H1 (cell line): ENCODE results near the gene IFNL2. TPM values are rescaled to one million over a fixed set of nuclear protein-coding genes. Genes with fewer than 3 reads are reported as not detected.

Experiments
- CTCF ChIA-PET: fragments of 300-600 bp; sonication (Branson Sonifier 250); formaldehyde crosslinking; loops from one replicate; lab custom pipeline; 2021; ENCODE audit not compliant: partially characterized antibody; lab: Charles Lee
- POLR2A ChIA-PET: fragments of 300-600 bp; sonication (Branson Sonifier 250); formaldehyde crosslinking; loops from one replicate; lab custom pipeline; 2021; ENCODE audit warnings: inconsistent platforms; ENCODE audit not compliant: partially characterized antibody; lab: Charles Lee
- DNase-seq, 2 experiments: peaks; one replicate each; pipeline versions ENCODE4 v3.0.0 to v3.0.0-alpha.2; 2010 to 2022; ENCODE audit warnings: low spot score in 2 of 2, low read depth in 1 of 2, mixed read lengths in 1 of 2
- FAIRE-seq: peaks from 2 replicates; lab custom pipeline; 2011; peaks lifted over from hg19 to GRCh38; lab: Jason Lieb, UNC
- H2AFZ ChIP-seq: 2 replicates; pipeline ENCODE4 v1.8.1; 2012; ENCODE audit warnings: low read length, inconsistent platforms
- H2AK5ac ChIP-seq: 2 replicates; pipeline ENCODE4 v1.6.1; 2013; ENCODE audit warnings: low read depth, low read length
- H2BK120ac ChIP-seq: replicated peaks from 2 replicates; pipeline ENCODE3; 2013; ENCODE audit warnings: low read depth, low read length, inconsistent platforms
- H2BK12ac ChIP-seq: 2 replicates; pipeline ENCODE4 v1.6.1; 2013; ENCODE audit warnings: low read depth, low read length
- H2BK15ac ChIP-seq: 2 replicates; pipeline ENCODE4 v1.6.1; 2013; ENCODE audit warnings: low read length
- H2BK20ac ChIP-seq: 2 replicates; pipeline ENCODE4 v1.6.1; 2013; ENCODE audit warnings: low read length
- H2BK5ac ChIP-seq: 2 replicates; pipeline ENCODE4 v1.6.1; 2013; ENCODE audit warnings: low read depth, low read length
- H3K14ac ChIP-seq: 2 replicates; pipeline ENCODE4 v1.6.1; 2013; ENCODE audit warnings: inconsistent platforms; ENCODE audit not compliant: insufficient read length
- H3K18ac ChIP-seq: 2 replicates; pipeline ENCODE4 v1.6.1; 2013; ENCODE audit warnings: low read length; ENCODE audit errors: extremely low read depth
- H3K23ac ChIP-seq: 2 replicates; pipeline ENCODE4 v1.6.1; 2013; ENCODE audit warnings: inconsistent platforms; ENCODE audit not compliant: insufficient read length
- H3K23me2 ChIP-seq: 2 replicates; pipeline ENCODE4 v1.6.1; 2013; ENCODE audit warnings: low read depth, low read length
- H3K27ac ChIP-seq: 2 replicates; pipeline ENCODE4 v1.6.1; 2011; ENCODE audit warnings: low read depth, low read length, inconsistent platforms
- H3K27me3 ChIP-seq, 4 experiments: replicated peaks in 1 of 4; 1 replicate in 1 of 4; 2 replicates in 3 of 4; pipeline versions ENCODE4 v1.6.1 to v1.8.1; 2011 to 2013; ENCODE audit warnings: low read length in 3 of 4, mild to moderate bottlenecking in 3 of 4, inconsistent platforms in 2 of 4, mixed read lengths in 2 of 4, moderate library complexity in 1 of 4; ENCODE audit not compliant: control insufficient read depth in 3 of 4, insufficient read depth in 3 of 4; ENCODE audit errors: extremely low read depth in 1 of 4
- H3K36me3 ChIP-seq, 4 experiments: 2 replicates each; pipeline versions ENCODE4 v1.6.1 to v1.8.1; 2011 to 2013; ENCODE audit warnings: mild to moderate bottlenecking in 4 of 4, low read length in 3 of 4, moderate library complexity in 2 of 4, control low read depth in 1 of 4, inconsistent platforms in 1 of 4; ENCODE audit not compliant: insufficient read depth in 4 of 4, control insufficient read depth in 2 of 4
- H3K4ac ChIP-seq: replicated peaks from 2 replicates; pipeline ENCODE3; 2013; ENCODE audit warnings: low read length, low read depth, mixed read lengths, inconsistent platforms; ENCODE audit not compliant: insufficient read length
- H3K4me1 ChIP-seq, 4 experiments: replicated peaks in 1 of 4; 1 replicate in 1 of 4; 2 replicates in 3 of 4; pipeline versions ENCODE4 v1.6.1 to v1.8.1; 2011 to 2013; ENCODE audit warnings: low read length in 3 of 4, inconsistent platforms in 2 of 4, mixed read lengths in 1 of 4; ENCODE audit not compliant: insufficient read depth in 4 of 4, control insufficient read depth in 3 of 4
- H3K4me2 ChIP-seq, 2 experiments: 2 replicates each; pipeline versions ENCODE4 v1.6.1 to v1.8.1; 2011 to 2013; ENCODE audit warnings: low read depth in 2 of 2, low read length in 2 of 2, control low read depth in 1 of 2, inconsistent platforms in 1 of 2, mild to moderate bottlenecking in 1 of 2; ENCODE audit not compliant: insufficient read depth in 1 of 2
- H3K4me3 ChIP-seq, 4 experiments: fragments of 200-600, 300-600 bp in 1 of 4; sonication (generic), shearing (Covaris generic), sonication (Bioruptor Twin) in 1 of 4; 2 replicates each; pipeline versions ENCODE4 v1.5.1 to v1.8.1; 2011 to 2016; ENCODE audit warnings: low read length in 4 of 4, low read depth in 3 of 4, control low read depth in 2 of 4, inconsistent platforms in 2 of 4, mild to moderate bottlenecking in 2 of 4, mixed read lengths in 1 of 4, moderate library complexity in 1 of 4; ENCODE audit not compliant: insufficient read depth in 2 of 4; ENCODE audit errors: extremely low read depth in 1 of 4
- H3K56ac ChIP-seq: replicated peaks from 2 replicates; pipeline ENCODE3; 2013; ENCODE audit warnings: low read depth, mild to moderate bottlenecking, mixed read lengths, low read length, inconsistent platforms; ENCODE audit not compliant: insufficient read length
- H3K79me1 ChIP-seq: 2 replicates; pipeline ENCODE4 v1.6.1; 2013; ENCODE audit warnings: low read depth, low read length, control low read depth
- H3K79me2 ChIP-seq, 2 experiments: 2 replicates each; pipeline versions ENCODE4 v1.6.1 to v1.8.1; 2012 to 2013; ENCODE audit warnings: low read length in 2 of 2, mild to moderate bottlenecking in 2 of 2, inconsistent platforms in 1 of 2; ENCODE audit not compliant: insufficient read depth in 2 of 2, control insufficient read depth in 1 of 2
- H3K9ac ChIP-seq, 4 experiments: replicated peaks in 1 of 4; 1 replicate in 1 of 4; 2 replicates in 3 of 4; pipeline versions ENCODE4 v1.6.1 to v1.8.1; 2011 to 2013; ENCODE audit warnings: low read depth in 3 of 4, low read length in 3 of 4, control low read depth in 2 of 4, mild to moderate bottlenecking in 2 of 4, moderate library complexity in 2 of 4, inconsistent platforms in 1 of 4; ENCODE audit errors: extremely low read depth in 1 of 4
- H3K9me3 ChIP-seq, 2 experiments: 2 replicates each; pipeline versions ENCODE4 v1.6.1 to v1.8.1; 2012 to 2013; ENCODE audit warnings: mild to moderate bottlenecking in 2 of 2, moderate library complexity in 2 of 2, control low read depth in 1 of 2, inconsistent platforms in 1 of 2, low read depth in 1 of 2, low read length in 1 of 2, mixed read lengths in 1 of 2; ENCODE audit not compliant: insufficient read depth in 2 of 2
- H4K20me1 ChIP-seq, 2 experiments: replicated peaks in 1 of 2; 2 replicates each; pipeline versions ENCODE3 to v1.8.1; 2011 to 2013; ENCODE audit warnings: inconsistent platforms in 2 of 2, low read length in 2 of 2, mild to moderate bottlenecking in 1 of 2; ENCODE audit not compliant: insufficient read depth in 2 of 2, control insufficient read depth in 1 of 2
- H4K5ac ChIP-seq: 2 replicates; pipeline ENCODE4 v1.6.1; 2013; ENCODE audit warnings: low read length, low read depth, mixed read lengths, inconsistent platforms; ENCODE audit not compliant: insufficient read length
- H4K8ac ChIP-seq: 2 replicates; pipeline ENCODE4 v1.8.0; 2013; ENCODE audit warnings: mild to moderate bottlenecking, moderate library complexity, low read length, inconsistent platforms; ENCODE audit not compliant: insufficient read depth; ENCODE audit errors: extremely low read depth
- H4K91ac ChIP-seq: replicated peaks from 2 replicates; pipeline ENCODE3; 2013; ENCODE audit warnings: low read length, mixed read lengths, inconsistent platforms; ENCODE audit not compliant: insufficient read length
- BRCA1 ChIP-seq: IDR thresholded peaks from 2 replicates; pipeline ENCODE4 v1.6.1; 2012; ENCODE audit warnings: low read depth, low read length, improper control_type of control experiment
- CEBPB ChIP-seq: IDR thresholded peaks from 2 replicates; pipeline ENCODE4 v1.6.1; 2012; ENCODE audit warnings: low read depth, low read length
- CTCF ChIP-seq, 3 experiments: IDR thresholded peaks; 1 replicate in 2 of 3; 2 replicates in 1 of 3; pipeline versions ENCODE4 v1.5.1 to v1.6.1; 2011; ENCODE audit warnings: low read length in 3 of 3, mild to moderate bottlenecking in 3 of 3, inconsistent platforms in 2 of 3, low read depth in 1 of 3, moderate library complexity in 1 of 3; ENCODE audit not compliant: insufficient read depth in 1 of 3; ENCODE audit errors: control extremely low read depth in 1 of 3
- FOSL1 ChIP-seq: IDR thresholded peaks from 2 replicates; pipeline ENCODE4 v1.6.1; 2011; ENCODE audit warnings: mild to moderate bottlenecking, low read depth, low read length, moderate library complexity; ENCODE audit not compliant: insufficient read depth
- HDAC2 ChIP-seq, 2 experiments: fragments of 300-600 bp in 1 of 2; sonication (generic) in 1 of 2; IDR thresholded peaks; 2 replicates each; pipeline ENCODE4 v1.6.1; 2011 to 2012; ENCODE audit warnings: low read depth in 2 of 2, low read length in 2 of 2, mild to moderate bottlenecking in 2 of 2, moderate library complexity in 2 of 2, borderline replicate concordance in 1 of 2, inconsistent platforms in 1 of 2
- RAD21 ChIP-seq, 2 experiments: IDR thresholded peaks in 1 of 2; conservative IDR thresholded peaks in 1 of 2; 2 replicates each; pipeline ENCODE4 v1.6.1; 2011; ENCODE audit warnings: low read depth in 2 of 2, low read length in 2 of 2, improper control_type of control experiment in 1 of 2, inconsistent platforms in 1 of 2, mild to moderate bottlenecking in 1 of 2, moderate library complexity in 1 of 2
- RBBP5 ChIP-seq: IDR thresholded peaks from 2 replicates; pipeline ENCODE4 v1.7.1; 2012; ENCODE audit warnings: low read depth, mild to moderate bottlenecking, inconsistent platforms, low read length, moderate library complexity, borderline replicate concordance
- WGBS, 2 experiments: shearing (Covaris generic) in 1 of 2; methylation state at CpG; one replicate each; pipeline versions ENCODE4 v1.1.6 to v1.1.7; 2013 to 2015; ENCODE audit warnings: low lambda C conversion rate in 2 of 2, mixed read lengths in 2 of 2, inconsistent platforms in 1 of 2, low coverage in 1 of 2, missing lambda C conversion rate in 1 of 2; ENCODE audit not compliant: insufficient replicate concordance in 2 of 2, insufficient coverage in 1 of 2, insufficient read length in 1 of 2; ENCODE audit errors: extremely low coverage in 1 of 2, missing lambda C conversion rate in 1 of 2; 5-methylcytosine and 5-hydroxymethylcytosine counted together
- polyA plus RNA-seq, 7 experiments: library from polyadenylated mRNA; depleted of rRNA in 3 of 7; stranded (reverse) in 5 of 7; unstranded in 2 of 7; fragments of >200 nt in 5 of 7; fragments of 200-250 nt in 2 of 7; gene quantifications; 1 replicate in 5 of 7; 2 replicates in 1 of 7; 4 replicates in 1 of 7; pipeline versions ENCODE4 v1.2.1 to v1.2.3, GENCODE V29; 2011 to 2013; ENCODE audit warnings: missing spikeins in 2 of 7, mixed read lengths in 2 of 7
- total RNA-seq: library from RNA; stranded (reverse); fragmentation: NEBNext Ultra II Directional; extraction: Animal tissue kit (Norgen Biotek cat#: 25700); gene quantifications from 2 replicates; pipeline ENCODE4 v1.2.1, GENCODE V29; 2021

The IFNL2 gene
- total and polyA plus RNA-seq, 2 of the 8 experiments (the other 6 are each of a cell fraction or from before 2014, with no cell fraction given), result not detected

DNA sequence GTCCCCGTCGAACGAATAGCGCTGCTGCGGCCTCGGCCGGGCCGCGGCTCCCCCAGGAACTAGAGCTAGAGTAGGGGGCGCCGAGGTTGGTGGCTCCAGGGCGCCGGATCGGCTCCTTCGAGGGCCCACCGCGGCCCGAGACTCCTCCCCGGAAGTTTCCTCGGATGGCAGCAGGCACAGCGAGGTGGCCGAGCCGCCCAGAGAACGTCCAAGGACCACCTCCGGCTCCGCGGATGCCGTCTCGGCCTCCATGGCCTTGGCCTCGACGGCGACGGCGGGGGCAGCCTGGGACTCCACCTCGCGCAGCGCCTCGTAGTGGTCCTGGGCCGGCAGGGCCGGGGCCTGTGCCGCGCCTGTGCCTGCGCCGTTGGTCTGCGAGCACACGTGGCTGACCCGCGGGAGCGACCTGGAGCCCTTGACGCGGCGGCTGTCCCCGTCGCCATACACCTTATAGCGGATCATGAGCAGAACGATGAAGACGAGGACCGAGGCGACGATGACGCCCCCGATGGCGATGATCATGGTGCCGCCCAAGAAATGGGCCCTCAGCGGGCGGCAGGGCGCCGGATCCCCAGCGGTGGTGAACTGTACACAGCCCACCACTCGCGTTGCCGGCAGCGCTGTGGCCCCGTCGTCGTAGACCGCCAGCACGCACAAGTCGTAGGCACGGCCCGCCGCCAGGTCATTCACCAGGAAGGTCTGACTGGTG is 39.8 kb downstream of the IFNL2 start:
- H3K36me3 ChIP-seq, result no peaks in the 10 kb centered on the region; a peak in 1 of 8 replicates
- no peak overlapping the region for H2AK5ac ChIP-seq
- H2BK12ac ChIP-seq, result peak overlapping the region; percentile 19; the same call in 1 of the 2 replicates
- no peak overlapping the region for H3K23ac ChIP-seq
- H4K91ac ChIP-seq, result peak overlapping the region; percentile 62
- H2BK20ac ChIP-seq, result no peak overlapping the region
- H2BK15ac ChIP-seq, result no peak overlapping the region
- no peak overlapping the region for H2BK120ac ChIP-seq
- H3K4me1 ChIP-seq, result peaks cover 1 to 14% (median 12%) of the 10 kb centered on the region in 4 experiments; a peak in 6 of 7 replicates
- peak overlapping the region; percentile 57 to 87 for H3K4me2 ChIP-seq
- DNase-seq, result peak in 1 of 2 experiments; percentile 76
- H4K20me1 ChIP-seq, result no peaks in the 10 kb centered on the region
- peak overlapping the region; percentile 40 to 75 (median 64) for H3K4me3 ChIP-seq
- CTCF ChIA-PET, result interaction anchor here (0.6 to 1.3 kb wide), 3 partner anchors 12 to 19 kb away, joined by 3 to 4 read pairs (median 3); partner anchors contain the start of gene IFNL1
- H3K4ac ChIP-seq, result peak overlapping the region; percentile 62
- H3K56ac ChIP-seq, result peak overlapping the region; percentile 24
- peak overlapping the region; percentile 85 for H3K18ac ChIP-seq
- H2AFZ ChIP-seq, result no peak overlapping the region; the same call in 1 of the 2 replicates
- H3K27me3 ChIP-seq, result peaks cover 0 to 29% (median 9%) of the 10 kb centered on the region in 4 experiments; a peak in 4 of 7 replicates
- WGBS, 2 experiments, result 6% methylated on average over 72 of the region's 82 CpGs; no CpG with 5 or more reads in 1 of the 2 experiments
- peak overlapping the region; percentile 28; the same call in 1 of the 2 replicates for H2BK5ac ChIP-seq
- H3K27ac ChIP-seq, result no peak overlapping the region
- H4K8ac ChIP-seq, result peak overlapping the region; percentile 88
- no peak for FAIRE-seq
- no peaks in the 10 kb centered on the region for H3K79me2 ChIP-seq
- H3K23me2 ChIP-seq, result peaks cover 12% of the 10 kb centered on the region; the same call in 1 of the 2 replicates
- no peaks in the 10 kb centered on the region for H3K9me3 ChIP-seq
- no peak overlapping the region for H3K14ac ChIP-seq
- H3K79me1 ChIP-seq, result no peaks in the 10 kb centered on the region
- no peak overlapping the region for H4K5ac ChIP-seq
- peak overlapping the region in 2 of 4 experiments; percentile 2 to 58; a peak in 1 of 7 replicates for H3K9ac ChIP-seq
- POLR2A ChIA-PET, result interaction anchor here (0.6 kb wide), 1 partner anchor 35 kb away, joined by 3 read pairs; no protein-coding TSS in a partner anchor
- TF ChIP-seq RBBP5, result 0 out of 2 replicates have a peak, but pooled peaks have one; percentile 67
- TF ChIP-seq BRCA1, result no peak
- TF ChIP-seq CTCF (IDR thresholded peaks at IDR 0.05; ENCODE audit: control extremely low read depth in 1 of 3, insufficient read depth in 1 of 3, low read depth in 1 of 3, low read length in 3 of 3), result peak; percentile 22 to 56 (median 43)
- no peak for TF ChIP-seq FOSL1
- TF ChIP-seq RAD21 (IDR thresholded peaks at IDR 0.05 in 1 of 2, conservative IDR thresholded peaks at IDR 0.05 in 1 of 2; ENCODE audit: low read depth in 2 of 2, low read length in 2 of 2), result peak in 1 of 2 experiments; percentile 4; a peak in 1 of 4 replicates
- no peak for TF ChIP-seq CEBPB
- TF ChIP-seq HDAC2 (IDR thresholded peaks at IDR 0.05; ENCODE audit: borderline replicate concordance in 1 of 2, low read depth in 2 of 2, low read length in 2 of 2), result no peak
